Measurements from ENCODE around the gene MTHFSD.

GRCh38 chr16:86559802-86560305 lies 4.8 kb upstream of the MTHFSD start:
- TF ChIP-seq POLR2A (IDR thresholded peaks at IDR 0.05) (no peak), POLR2AphosphoS5 (IDR thresholded peaks at IDR 0.05) (no peak), CTCF (IDR thresholded peaks at IDR 0.05) (no peak)

Measured in gastroesophageal sphincter (tissue), 3 donors.